ENCODE results near the gene SASH1. TPM values are rescaled to one million over a fixed set of nuclear protein-coding genes. Genes with fewer than 3 reads are reported as not detected.

SASH1 gene
- total and polyA plus RNA-seq, 9 donors = 8.6 to 35.2 (median 18.2) TPM

- DNase-seq = no peak
Observed at GRCh38 chr6:148441454-148441911, 98.8 kb downstream of the SASH1 start.

GRCh38 chr6:148443798-148444560, 101.3 kb downstream of the SASH1 start:
- no peaks in the 10 kb centered on the region for H3K36me3 ChIP-seq
- H3K27me3 ChIP-seq = no peaks in the 10 kb centered on the region
- H3K9me3 ChIP-seq = no peaks in the 10 kb centered on the region
- TF ChIP-seq EP300 (IDR thresholded peaks at IDR 0.05) (no peak), POLR2A (IDR thresholded peaks at IDR 0.05) (no peak), CTCF (IDR thresholded peaks at IDR 0.05) (no peak)
- WGBS, 3 donors = 87 to 93% (median 89%) methylated on average over 7 of the region's 7 CpGs
- no peak overlapping the region for H3K27ac ChIP-seq
- H3K4me3 ChIP-seq = no peak overlapping the region
- intact Hi-C loops (cut with DNase I) = no loop called here
- peaks cover 5% of the 10 kb centered on the region for H3K4me1 ChIP-seq (ENCODE audit: insufficient read depth)
- no peak for DNase-seq

More at GRCh38 chr6:148441454-148441911, 98.8 kb downstream of the SASH1 start:
- Histone ChIP-seq H3K36me3 (no peaks in the 10 kb centered on the region), H3K4me1 (ENCODE audit: insufficient read depth) (peaks cover 5% of the 10 kb centered on the region), H3K4me3 (no peak overlapping the region), H3K27ac (no peak overlapping the region), H3K9me3 (no peaks in the 10 kb centered on the region), H3K27me3 (no peaks in the 10 kb centered on the region)
- WGBS, 3 donors = 9 to 28% (median 21%) methylated on average over 4 of the region's 4 CpGs
- TF ChIP-seq EP300 (IDR thresholded peaks at IDR 0.05) (no peak), POLR2A (IDR thresholded peaks at IDR 0.05) (no peak), CTCF (IDR thresholded peaks at IDR 0.05) (no peak)
- intact Hi-C loops (cut with DNase I) = no loop called here

- H3K36me3 ChIP-seq = no peaks in the 10 kb centered on the region
- TF ChIP-seq POLR2A (IDR thresholded peaks at IDR 0.05) = no peak
- no peak for TF ChIP-seq CTCF (IDR thresholded peaks at IDR 0.05)
- no peak for TF ChIP-seq EP300 (IDR thresholded peaks at IDR 0.05)
- WGBS, 3 donors = 80 to 98% (median 85%) methylated on average over 6 of the region's 6 CpGs
- no peaks in the 10 kb centered on the region for H3K27me3 ChIP-seq
- H3K4me3 ChIP-seq = no peak overlapping the region
- peaks cover 5% of the 10 kb centered on the region for H3K4me1 ChIP-seq (ENCODE audit: insufficient read depth)
- no peak for DNase-seq
- no peak overlapping the region for H3K27ac ChIP-seq
- no peaks in the 10 kb centered on the region for H3K9me3 ChIP-seq
- intact Hi-C loops (cut with DNase I) = no loop called here
Observed at GRCh38 chr6:148445116-148445515, 102.5 kb downstream of the SASH1 start.

GRCh38 chr6:148445620-148446019, 103.0 kb downstream of the SASH1 start:
- TF ChIP-seq POLR2A (IDR thresholded peaks at IDR 0.05) (no peak), EP300 (IDR thresholded peaks at IDR 0.05) (no peak), CTCF (IDR thresholded peaks at IDR 0.05) (no peak)
- Histone ChIP-seq H3K4me3 (no peak overlapping the region), H3K27ac (no peak overlapping the region), H3K36me3 (no peaks in the 10 kb centered on the region), H3K27me3 (no peaks in the 10 kb centered on the region), H3K9me3 (no peaks in the 10 kb centered on the region), H3K4me1 (ENCODE audit: insufficient read depth) (peaks cover 5% of the 10 kb centered on the region)
- DNase-seq = no peak
- intact Hi-C loops (cut with DNase I) = no loop called here
- 85 to 88% (median 86%) methylated on average over 6 of the region's 6 CpGs for WGBS, 3 donors

Measured in ovary (tissue), 9 donors.